ENCODE results near the gene LCN2. TPM values are rescaled to one million over a fixed set of nuclear protein-coding genes. Genes with fewer than 3 reads are reported as not detected.

LCN2 gene
- total and polyA plus RNA-seq, 10 of the 15 experiments (the other 5 are each of a cell fraction or from before 2014, with no cell fraction given) = not detected

- TF ChIP-seq IRF5 (IDR thresholded peaks at IDR 0.05; ENCODE audit: borderline replicate concordance) (0 out of 2 replicates have a peak, but pooled peaks have one; percentile 17), CHD4 (IDR thresholded peaks at IDR 0.05) (no peak), RELA (IDR thresholded peaks at IDR 0.05; ENCODE audit: borderline replicate concordance, partially characterized antibody) (peak; percentile 52), BCL3 (IDR thresholded peaks at IDR 0.05; ENCODE audit: borderline replicate concordance, insufficient read depth, low read depth, low read length, poor library complexity, severe bottlenecking) (peak; percentile 73), ZSCAN29 (IDR thresholded peaks at IDR 0.05) (peak; percentile 64; the same call in 1 of the 2 replicates), BMI1 (IDR thresholded peaks at IDR 0.05; ENCODE audit: borderline replicate concordance) (no peak), KDM1A (IDR thresholded peaks at IDR 0.05; ENCODE audit: borderline replicate concordance) (no peak), NR2F1 (conservative IDR thresholded peaks at IDR 0.05) (peak; percentile 86), NFIC (IDR thresholded peaks at IDR 0.05; ENCODE audit: low read depth, low read length) (no peak), SIN3A (IDR thresholded peaks at IDR 0.05; ENCODE audit: low read depth, low read length) (0 out of 2 replicates have a peak, but pooled peaks have one; percentile 69), PRDM15 (CRISPR knock-in tag; IDR thresholded peaks at IDR 0.05) (no peak), SIX5 (IDR thresholded peaks at IDR 0.05; ENCODE audit: low read depth, low read length, severe bottlenecking) (peak; percentile 21), CTCF (IDR thresholded peaks at IDR 0.05 in 2 of 3, conservative IDR thresholded peaks at IDR 0.05 in 1 of 3; ENCODE audit: control insufficient read depth in 2 of 3, extremely low read depth in 1 of 3, insufficient read depth in 1 of 3, low read depth in 3 of 3, low read length in 3 of 3) (peak; percentile 63 to 85 (median 68); a peak in 5 of 6 replicates), HCFC1 (IDR thresholded peaks at IDR 0.05; ENCODE audit: low read length) (peak; percentile 52), PML (IDR thresholded peaks at IDR 0.05; ENCODE audit: low read length) (peak; percentile 56; the same call in 1 of the 2 replicates), CBX3 (IDR thresholded peaks at IDR 0.05; ENCODE audit: borderline replicate concordance, low read depth) (no peak), ZNF687 (IDR thresholded peaks at IDR 0.05) (peak; percentile 77)
These were observed 42.3 kb downstream of the LCN2 start, which contains the start of gene CIZ1 (continued) for GRCh38 chr9:128191406-128192046.

All from GM12878 (cell line).